ENCODE data around the gene TXNDC2. TPM values are rescaled to one million over a fixed set of nuclear protein-coding genes. Genes with fewer than 3 reads are reported as not detected.

The TXNDC2 gene
- total RNA-seq, 1 donor from 2014 or later: not detected

GRCh38 chr18:9842448-9842847, 43.3 kb upstream of the TXNDC2 start:
- intact Hi-C loops (cut with DNase I): no loop called here
- H3K4me1 ChIP-seq: peaks cover 0 to 9% of the 10 kb centered on the region in 2 donors
- TF ChIP-seq, protein P1, sequence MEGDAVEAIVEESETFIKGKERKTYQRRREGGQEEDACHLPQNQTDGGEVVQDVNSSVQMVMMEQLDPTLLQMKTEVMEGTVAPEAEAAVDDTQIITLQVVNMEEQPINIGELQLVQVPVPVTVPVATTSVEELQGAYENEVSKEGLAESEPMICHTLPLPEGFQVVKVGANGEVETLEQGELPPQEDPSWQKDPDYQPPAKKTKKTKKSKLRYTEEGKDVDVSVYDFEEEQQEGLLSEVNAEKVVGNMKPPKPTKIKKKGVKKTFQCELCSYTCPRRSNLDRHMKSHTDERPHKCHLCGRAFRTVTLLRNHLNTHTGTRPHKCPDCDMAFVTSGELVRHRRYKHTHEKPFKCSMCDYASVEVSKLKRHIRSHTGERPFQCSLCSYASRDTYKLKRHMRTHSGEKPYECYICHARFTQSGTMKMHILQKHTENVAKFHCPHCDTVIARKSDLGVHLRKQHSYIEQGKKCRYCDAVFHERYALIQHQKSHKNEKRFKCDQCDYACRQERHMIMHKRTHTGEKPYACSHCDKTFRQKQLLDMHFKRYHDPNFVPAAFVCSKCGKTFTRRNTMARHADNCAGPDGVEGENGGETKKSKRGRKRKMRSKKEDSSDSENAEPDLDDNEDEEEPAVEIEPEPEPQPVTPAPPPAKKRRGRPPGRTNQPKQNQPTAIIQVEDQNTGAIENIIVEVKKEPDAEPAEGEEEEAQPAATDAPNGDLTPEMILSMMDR (IDR thresholded peaks at IDR 0.05): no peak

GRCh38 chr18:9845256-9845655, 40.5 kb upstream of the TXNDC2 start:
- TF ChIP-seq, protein P1 (IDR thresholded peaks at IDR 0.05): no peak
- Histone ChIP-seq H3K4me1 (peaks cover 0 to 6% of the 10 kb centered on the region in 2 donors), H3K27me3 (no peaks in the 10 kb centered on the region), H3K36me3 (peaks cover 6 to 11% of the 10 kb centered on the region in 2 donors), H3K4me3 (no peak overlapping the region), H3K9me3 (no peaks in the 10 kb centered on the region), H3K27ac (no peak overlapping the region)
- DNase-seq (ENCODE audit: low spot score in 2 of 2): no peak
- intact Hi-C loops (cut with DNase I): no loop called here

More at GRCh38 chr18:9842448-9842847, 43.3 kb upstream of the TXNDC2 start:
- Histone ChIP-seq H3K4me3 (no peak overlapping the region), H3K27ac (no peak overlapping the region), H3K9me3 (no peaks in the 10 kb centered on the region), H3K27me3 (no peaks in the 10 kb centered on the region), H3K36me3 (peaks cover 6 to 7% of the 10 kb centered on the region in 2 donors)
- DNase-seq (ENCODE audit: low spot score in 2 of 2): no peak

DNA sequence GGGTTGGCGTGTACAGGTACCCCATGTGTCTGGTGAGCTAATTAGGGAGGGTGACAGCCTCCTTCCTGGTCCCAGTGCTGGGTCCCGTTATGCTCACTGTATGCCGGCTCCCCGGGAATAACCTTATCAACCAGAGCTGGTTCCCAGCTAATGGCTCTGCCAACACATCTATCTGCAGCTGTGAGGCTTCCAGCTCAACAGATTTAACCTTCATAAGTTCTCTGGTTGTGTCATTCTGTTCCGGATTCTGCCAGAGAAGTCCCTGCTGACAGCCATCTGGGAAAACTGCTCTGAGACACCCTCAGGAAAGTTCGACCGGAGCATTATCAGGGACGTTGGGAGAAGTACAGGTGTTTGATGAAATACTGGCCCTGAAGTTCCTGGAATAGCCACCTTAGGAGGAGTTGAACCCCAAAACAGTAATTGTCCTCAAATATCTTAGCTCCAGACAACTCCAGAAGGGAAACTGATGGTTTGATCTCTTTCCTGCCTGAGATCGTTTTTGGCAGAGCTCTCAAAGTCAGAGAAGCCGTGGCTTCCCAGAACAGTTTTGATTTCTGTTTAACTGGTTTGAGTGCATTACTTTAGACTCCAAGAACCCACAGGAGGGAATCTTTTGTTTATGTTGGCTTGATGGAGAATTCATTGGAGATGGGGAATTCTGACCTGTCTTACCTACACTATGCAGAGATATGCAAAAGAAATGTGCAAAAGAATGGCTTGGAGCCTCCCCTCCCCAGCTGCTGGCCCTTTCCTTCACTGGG, 39.4 kb upstream of the TXNDC2 start:
- Histone ChIP-seq H3K4me3 (peak overlapping the region in 1 of 2 donors; percentile 1), H3K27me3 (no peaks in the 10 kb centered on the region), H3K9me3 (no peaks in the 10 kb centered on the region), H3K27ac (peak overlapping the region in 1 of 2 donors; percentile 33), H3K36me3 (peaks cover 6 to 11% of the 10 kb centered on the region in 2 donors), H3K4me1 (peaks cover 0 to 6% of the 10 kb centered on the region in 2 donors)
- TF ChIP-seq, protein P1 (IDR thresholded peaks at IDR 0.05): no peak
- no peak for DNase-seq (ENCODE audit: low spot score in 2 of 2)
- intact Hi-C loops (cut with DNase I): no loop called here

DNA sequence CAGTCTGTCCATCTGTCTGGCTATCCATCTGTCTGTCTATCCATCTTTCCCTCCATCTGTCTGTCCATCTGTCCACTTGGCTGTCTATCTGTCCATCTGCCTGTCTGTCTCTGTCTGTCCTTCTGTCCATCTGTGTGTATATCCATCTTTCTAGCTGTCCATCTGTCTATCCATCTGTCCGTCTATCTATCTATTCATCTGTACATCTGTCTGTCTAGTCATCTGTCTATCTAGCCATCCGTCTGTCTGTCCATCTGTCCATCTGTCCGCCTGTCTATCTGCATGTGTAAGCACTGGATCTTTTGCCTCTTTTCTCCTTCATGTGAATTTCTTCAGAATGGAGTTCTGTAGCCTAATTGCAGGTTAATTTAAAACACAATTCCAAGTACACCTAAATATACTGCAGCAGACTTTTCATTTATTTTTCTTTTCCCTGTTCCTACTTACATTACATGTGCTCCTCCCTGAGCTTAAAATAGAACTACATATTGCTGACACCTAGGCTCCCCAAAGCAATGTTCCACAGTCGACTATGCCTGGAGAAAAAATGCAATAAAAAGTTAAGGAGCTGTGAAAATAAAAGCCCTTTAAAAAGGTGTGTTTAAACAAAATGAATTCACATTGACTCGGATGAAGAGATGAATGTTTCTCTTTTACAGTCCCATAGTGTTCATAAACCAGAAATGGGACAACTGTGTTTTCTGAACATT, 37.4 kb upstream of the TXNDC2 start:
- H3K27ac ChIP-seq: no peak overlapping the region
- intact Hi-C loops (cut with DNase I): no loop called here
- H3K4me3 ChIP-seq: no peak overlapping the region
- no peaks in the 10 kb centered on the region for H3K9me3 ChIP-seq
- DNase-seq (ENCODE audit: low spot score in 2 of 2): no peak
- no peaks in the 10 kb centered on the region for H3K27me3 ChIP-seq
- TF ChIP-seq, protein P1 (IDR thresholded peaks at IDR 0.05): no peak
- H3K36me3 ChIP-seq: peaks cover 6 to 11% of the 10 kb centered on the region in 2 donors
- H3K4me1 ChIP-seq: peaks cover 0 to 6% of the 10 kb centered on the region in 2 donors

DNA sequence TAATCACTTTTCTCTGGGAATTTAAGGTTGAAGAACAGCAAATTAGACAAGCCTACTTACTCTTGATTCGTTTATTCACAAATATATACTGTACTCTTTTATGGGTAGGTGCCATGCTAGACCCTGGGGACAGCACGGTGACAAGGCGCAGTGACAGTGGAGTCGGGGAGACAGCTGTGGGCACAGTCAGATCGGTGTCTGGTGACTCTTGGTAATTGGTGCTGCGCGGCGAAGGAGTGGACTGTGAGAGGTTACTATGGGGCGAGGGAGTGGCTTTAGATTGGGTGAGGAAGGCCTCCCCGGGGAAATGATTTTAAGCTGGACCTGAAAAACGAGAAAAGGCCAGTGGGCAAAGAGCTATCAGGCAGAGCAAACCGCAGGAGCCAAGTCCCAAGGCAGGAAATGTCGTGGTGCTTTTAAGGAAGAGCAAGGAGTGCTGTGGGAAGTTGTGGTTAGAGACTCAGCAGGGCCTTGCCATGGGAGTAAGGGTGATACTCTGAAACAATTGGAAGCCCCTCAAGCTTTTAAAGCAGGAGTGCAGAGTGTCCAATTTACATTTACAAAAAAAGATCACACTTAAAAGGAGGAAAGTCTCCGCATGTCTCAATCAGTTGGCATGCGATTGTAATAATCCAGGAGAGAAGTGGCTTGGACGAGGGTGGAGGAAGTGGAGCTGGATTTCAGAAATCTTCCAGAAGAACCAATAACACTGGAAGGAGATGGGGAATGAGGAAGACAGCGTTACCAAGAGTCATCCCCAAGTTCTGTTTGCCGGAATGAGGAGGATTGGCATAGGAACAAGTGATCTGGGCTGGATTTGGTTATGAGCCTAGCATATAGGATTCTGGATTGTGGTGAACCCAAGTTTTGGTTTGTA, 36.1 kb upstream of the TXNDC2 start:
- intact Hi-C loops (cut with DNase I): no loop called here
- peaks cover 0 to 11% of the 10 kb centered on the region in 2 donors for H3K4me1 ChIP-seq
- H3K36me3 ChIP-seq: peaks cover 6 to 11% of the 10 kb centered on the region in 2 donors
- peak in 1 of 2 donors; percentile 75 for DNase-seq (ENCODE audit: low spot score in 2 of 2)
- H3K27me3 ChIP-seq: no peaks in the 10 kb centered on the region
- H3K9me3 ChIP-seq: no peaks in the 10 kb centered on the region
- TF ChIP-seq, protein P1 (IDR thresholded peaks at IDR 0.05): no peak
- no peak overlapping the region for H3K4me3 ChIP-seq
- H3K27ac ChIP-seq: no peak overlapping the region

Measured in ascending aorta (tissue), 2 donors.